Activated naive CD4-positive, alpha-beta T cell treated with Interleukin-2 at 50 U/mL for 16 hours (primary cell): ENCODE measurements around the gene DDX27.

ENCODE experiments used
- DNase-seq: peaks from one replicate; pipeline ENCODE4 v3.0.0-alpha.2; 2020

Gene DDX27

DNA sequence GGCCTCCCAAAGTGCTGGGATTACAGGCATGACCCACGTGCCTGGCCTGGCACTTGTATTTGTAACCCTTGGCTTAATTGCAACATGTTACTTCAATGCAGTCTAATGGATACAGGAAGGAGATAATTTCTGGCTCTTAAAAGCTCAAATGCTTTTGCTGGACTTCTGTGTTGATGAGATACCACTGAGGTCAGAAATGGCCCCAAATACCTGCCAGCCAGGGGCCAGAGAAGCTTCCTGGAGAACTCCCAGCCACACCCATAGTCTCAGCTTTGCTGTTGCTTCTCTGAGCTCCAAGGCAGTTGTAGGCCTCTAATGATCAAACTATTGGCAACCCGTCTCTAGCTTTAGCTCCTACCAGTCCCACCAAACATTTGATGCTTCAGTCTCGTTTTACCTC lies 72.8 kb downstream of the DDX27 start:
- DNase-seq: no peak

DNA sequence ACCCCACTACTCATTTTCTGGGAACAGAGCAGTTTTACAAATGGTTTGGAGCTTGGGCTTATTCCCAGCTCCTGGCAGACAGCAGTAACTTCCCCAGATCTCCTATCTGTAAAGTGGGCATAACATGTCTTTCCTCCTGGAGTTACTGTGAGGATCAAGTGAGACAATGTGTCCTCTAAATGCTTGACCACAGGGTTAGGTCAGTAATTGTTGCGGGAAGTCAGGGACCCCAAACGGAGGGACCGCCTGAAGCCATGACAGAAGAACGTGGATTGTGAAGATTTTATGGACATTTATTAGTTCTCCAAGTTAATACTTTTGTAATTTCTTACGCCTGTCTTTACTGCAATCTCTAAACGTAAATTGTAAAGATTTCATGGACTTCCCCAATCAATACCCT lies 73.9 kb downstream of the DDX27 start:
- no peak for DNase-seq
